BE2C (cell line): Measurements from ENCODE around the gene SLC18B1.

Source experiments
- DNase-seq: peaks from one replicate; pipeline ENCODE4 v3.0.0-alpha.2; 2020
- H3K27me3 ChIP-seq: fragments of 250-450 bp; sonication (Bioruptor Pico); 2 replicates; pipeline ENCODE4 v1.5.1; 2020; ENCODE audit warnings: mild to moderate bottlenecking
- H3K36me3 ChIP-seq: fragments of 250-450 bp; sonication (Bioruptor Pico); 2 replicates; pipeline ENCODE4 v1.5.1; 2020; ENCODE audit warnings: mild to moderate bottlenecking
- H3K4me1 ChIP-seq: fragments of 250-450 bp; sonication (Bioruptor Pico); 2 replicates; pipeline ENCODE4 v1.5.1; 2020
- H3K4me3 ChIP-seq: 2 replicates; pipeline ENCODE4 v1.5.1; 2011; ENCODE audit warnings: low read depth, low read length
- H3K9me3 ChIP-seq: fragments of 250-450 bp; sonication (Bioruptor Pico); 2 replicates; pipeline ENCODE4 v1.5.1; 2020
- CTCF ChIP-seq: IDR thresholded peaks from 2 replicates; pipeline ENCODE4 v1.5.1; 2012; ENCODE audit warnings: mild to moderate bottlenecking, low read depth, low read length

Gene SLC18B1

GRCh38 chr6:132733283-132733682, 65.2 kb downstream of the SLC18B1 start:
- H3K27me3 ChIP-seq = peaks cover 7% of the 10 kb centered on the region
- no peaks in the 10 kb centered on the region for H3K9me3 ChIP-seq
- no peak for DNase-seq
- no peaks in the 10 kb centered on the region for H3K36me3 ChIP-seq
- H3K4me3 ChIP-seq = no peak overlapping the region
- H3K4me1 ChIP-seq = no peaks in the 10 kb centered on the region
- TF ChIP-seq CTCF = no peak

- no peak for DNase-seq
- no peak for TF ChIP-seq CTCF
- Histone ChIP-seq H3K4me1 (no peaks in the 10 kb centered on the region), H3K36me3 (no peaks in the 10 kb centered on the region), H3K4me3 (no peak overlapping the region), H3K9me3 (no peaks in the 10 kb centered on the region), H3K27me3 (peaks cover 1% of the 10 kb centered on the region; the same call in 1 of the 2 replicates)
Observed at GRCh38 chr6:132731086-132731485, 67.4 kb downstream of the SLC18B1 start.

- Histone ChIP-seq H3K4me1 (no peaks in the 10 kb centered on the region), H3K27me3 (peaks cover 5% of the 10 kb centered on the region; the same call in 1 of the 2 replicates), H3K36me3 (no peaks in the 10 kb centered on the region), H3K4me3 (no peak overlapping the region), H3K9me3 (no peaks in the 10 kb centered on the region)
- no peak for DNase-seq
- no peak for TF ChIP-seq CTCF
Observed at GRCh38 chr6:132730560-132730959, 67.9 kb downstream of the SLC18B1 start.

- Histone ChIP-seq H3K36me3 (no peaks in the 10 kb centered on the region), H3K4me3 (no peak overlapping the region), H3K27me3 (peaks cover 17% of the 10 kb centered on the region), H3K9me3 (no peaks in the 10 kb centered on the region), H3K4me1 (no peaks in the 10 kb centered on the region)
- peak; percentile 40 for TF ChIP-seq CTCF
- DNase-seq = no peak
Observed at GRCh38 chr6:132728616-132729015, 69.8 kb downstream of the SLC18B1 start.

- no peaks in the 10 kb centered on the region for H3K4me1 ChIP-seq
- H3K9me3 ChIP-seq = no peaks in the 10 kb centered on the region
- no peak for DNase-seq
- TF ChIP-seq CTCF = no peak
- peaks cover 25% of the 10 kb centered on the region for H3K27me3 ChIP-seq
- no peaks in the 10 kb centered on the region for H3K36me3 ChIP-seq
- no peak overlapping the region for H3K4me3 ChIP-seq
Observed at GRCh38 chr6:132726608-132726975, 71.8 kb downstream of the SLC18B1 start.

- Histone ChIP-seq H3K4me3 (no peak overlapping the region), H3K27me3 (peaks cover 25% of the 10 kb centered on the region), H3K36me3 (no peaks in the 10 kb centered on the region), H3K4me1 (no peaks in the 10 kb centered on the region), H3K9me3 (no peaks in the 10 kb centered on the region)
- no peak for TF ChIP-seq CTCF
- DNase-seq = no peak
Observed at GRCh38 chr6:132725947-132726607, 72.4 kb downstream of the SLC18B1 start.
